Ascending aorta (tissue), 2 donors: ENCODE data around the gene ARHGEF6. TPM values are rescaled to one million over a fixed set of nuclear protein-coding genes. Genes with fewer than 3 reads are reported as not detected.

ENCODE experiments used
- DNase-seq, 2 donors: peaks; one replicate each; pipeline ENCODE4 v3.0.0-alpha.2; 2019; ENCODE audit warnings: low spot score in 2 of 2
- H3K27ac ChIP-seq, 2 donors: fragments of 200-600 bp; sonication (generic); one replicate each; pipeline ENCODE4 v1.5.1; 2016 to 2017; ENCODE audit warnings: mild to moderate bottlenecking in 1 of 2
- H3K27me3 ChIP-seq: fragments of 200-600 bp; sonication (generic); one replicate; pipeline ENCODE4 v1.5.1; 2017
- H3K36me3 ChIP-seq, 2 donors: fragments of 200-600 bp; sonication (generic); one replicate each; pipeline ENCODE4 v1.5.1; 2016
- H3K4me1 ChIP-seq, 2 donors: fragments of 200-600 bp; sonication (generic); one replicate each; pipeline ENCODE4 v1.5.1; 2016 to 2017; ENCODE audit warnings: mild to moderate bottlenecking in 1 of 2
- H3K4me3 ChIP-seq, 2 donors: fragments of 200-600 bp; sonication (generic); one replicate each; pipeline ENCODE4 v1.5.1; 2016 to 2017; ENCODE audit warnings: mild to moderate bottlenecking in 1 of 2
- H3K9me3 ChIP-seq, 2 donors: fragments of 200-600 bp; sonication (generic); one replicate each; pipeline ENCODE4 v1.5.1; 2016
- CTCF ChIP-seq, 3 experiments: fragments of 200-600 bp in 2 of 3; fragments of 450-650 bp in 1 of 3; sonication (generic) in 2 of 3; IDR thresholded peaks; one replicate each; pipeline ENCODE4 v1.5.1; 2016 to 2019; ENCODE audit warnings: antibody characterized with exemption in 3 of 3, mild to moderate bottlenecking in 1 of 3, moderate library complexity in 1 of 3
- intact Hi-C: fragments of 100-400 bp; cut with DNase I; formaldehyde crosslinking; loops from one replicate; pipeline ENCODE4 v1.15.1; 2023
- total RNA-seq: library from RNA; depleted of rRNA; stranded (reverse); fragments of >200 nt; gene quantifications from one replicate; pipeline ENCODE4 v1.1.0, GENCODE V29; 2016

The ARHGEF6 gene
- total RNA-seq, 1 donor from 2014 or later = 17.6 TPM

- H3K4me1 ChIP-seq = no peaks in the 10 kb centered on the region
These were observed 160.0 kb downstream of the ARHGEF6 start for GRCh38 chrX:136620780-136621179.

GRCh38 chrX:136619899-136620505, 160.7 kb downstream of the ARHGEF6 start:
- H3K27me3 ChIP-seq = no peaks in the 10 kb centered on the region
- no peak overlapping the region for H3K27ac ChIP-seq
- no peak overlapping the region for H3K4me3 ChIP-seq
- no peak for DNase-seq
- no peaks in the 10 kb centered on the region for H3K36me3 ChIP-seq
- intact Hi-C loops = no loop called here
- no peaks in the 10 kb centered on the region for H3K4me1 ChIP-seq
- no peak for TF ChIP-seq CTCF (IDR thresholded peaks at IDR 0.05)
- no peaks in the 10 kb centered on the region for H3K9me3 ChIP-seq

More at GRCh38 chrX:136620780-136621179, 160.0 kb downstream of the ARHGEF6 start:
- no peak overlapping the region for H3K4me3 ChIP-seq
- intact Hi-C loops = no loop called here
- H3K27me3 ChIP-seq = no peaks in the 10 kb centered on the region
- DNase-seq = no peak
- TF ChIP-seq CTCF (IDR thresholded peaks at IDR 0.05) = no peak
- H3K36me3 ChIP-seq = no peaks in the 10 kb centered on the region
- H3K9me3 ChIP-seq = no peaks in the 10 kb centered on the region
- H3K27ac ChIP-seq = no peak overlapping the region

GRCh38 chrX:136616987-136617685, 163.6 kb downstream of the ARHGEF6 start:
- Histone ChIP-seq H3K27me3 (no peaks in the 10 kb centered on the region), H3K4me1 (no peaks in the 10 kb centered on the region), H3K36me3 (no peaks in the 10 kb centered on the region), H3K4me3 (no peak overlapping the region), H3K9me3 (no peaks in the 10 kb centered on the region), H3K27ac (no peak overlapping the region)
- no peak for TF ChIP-seq CTCF (IDR thresholded peaks at IDR 0.05)
- intact Hi-C loops = no loop called here
- DNase-seq = no peak

Other genes starting within 250 kb of the ARHGEF6 start
- not detected for gene VGLL1, start 248.7 kb downstream of the ARHGEF6 start, total RNA-seq
- not detected for gene CD40LG, start 132.8 kb downstream of the ARHGEF6 start, total RNA-seq
- 112 TPM for gene RBMX, start 99.8 kb upstream of the ARHGEF6 start, total RNA-seq